ENCODE data around the gene CHRNB4.
"Not testable (repeated sequence)": the region's sequence is repeated elsewhere in the genome, so short reads cannot be mapped to it uniquely, and the experiment has no call there.

Gene CHRNB4

DNA sequence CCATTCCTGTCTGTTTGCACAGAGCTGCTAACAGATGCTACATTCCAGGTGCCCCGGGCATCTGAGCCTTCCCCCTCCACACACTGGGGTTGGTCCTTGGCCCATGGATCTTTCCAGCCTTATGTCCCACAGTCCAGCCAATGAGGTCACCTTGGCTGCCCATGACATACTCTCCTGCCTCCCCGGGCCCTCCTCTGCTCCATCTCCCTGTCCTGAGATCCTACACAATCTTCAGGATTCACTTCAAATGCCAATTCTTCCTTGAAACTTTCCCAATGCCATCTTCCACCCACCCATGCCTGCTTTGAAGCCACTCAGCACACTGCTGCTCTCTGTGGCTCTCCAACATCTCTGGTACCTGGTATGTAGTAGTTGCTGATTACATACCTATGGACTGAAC, 24.5 kb downstream of the CHRNB4 start:
- H3K79me1 ChIP-seq (replicated peaks; ENCODE audit: low read length, poor library complexity, severe bottlenecking), result no peaks in the 10 kb centered on the region
- H2BK120ac ChIP-seq (ENCODE audit: low read depth, low read length), result no peak overlapping the region
- H3K4me2 ChIP-seq (ENCODE audit: low read length, poor library complexity, severe bottlenecking), result no peak overlapping the region
- 91% methylated on average over 2 of the region's 2 CpGs for WGBS
- H3K27ac ChIP-seq (ENCODE audit: low read length, poor library complexity, severe bottlenecking), result no peak overlapping the region
- no peak overlapping the region for H2BK15ac ChIP-seq (ENCODE audit: low read depth, poor library complexity, severe bottlenecking)
- no peak overlapping the region for H2AFZ ChIP-seq (ENCODE audit: low read depth, low read length)
- H3K36me3 ChIP-seq (ENCODE audit: control insufficient read depth in 1 of 2, insufficient read depth in 2 of 2, low read depth in 1 of 2, low read length in 2 of 2), result no peaks in the 10 kb centered on the region
- no peaks in the 10 kb centered on the region for H3K9me3 ChIP-seq (ENCODE audit: control insufficient read depth, low read length)
- H2BK12ac ChIP-seq (ENCODE audit: low read length in 2 of 2), result no peak overlapping the region
- no peak overlapping the region for H4K91ac ChIP-seq (ENCODE audit: low read length)
- H3K4me3 ChIP-seq (ENCODE audit: insufficient read depth in 1 of 2, low read depth in 1 of 2, low read length in 2 of 2), result no peak overlapping the region
- peaks cover 24 to 28% of the 10 kb centered on the region in 2 experiments for H3K27me3 ChIP-seq (ENCODE audit: control insufficient read depth in 1 of 2, insufficient read depth in 1 of 2, low read length in 2 of 2)
- H4K8ac ChIP-seq (ENCODE audit: low read length), result no peak overlapping the region
- no peak overlapping the region for H2BK5ac ChIP-seq (ENCODE audit: low read depth, low read length, poor library complexity, severe bottlenecking)
- no peak overlapping the region for H3K23ac ChIP-seq (ENCODE audit: low read length in 2 of 2)
- DNase-seq, result no peak
- H3K14ac ChIP-seq (ENCODE audit: low read length in 2 of 2), result no peak overlapping the region
- no peak overlapping the region for H3K9ac ChIP-seq (ENCODE audit: low read length)
- H3K18ac ChIP-seq (ENCODE audit: low read depth in 1 of 2, low read length in 2 of 2), result no peak overlapping the region
- H3K4me1 ChIP-seq (ENCODE audit: control insufficient read depth, insufficient read depth, low read depth, low read length), result peaks cover 14% of the 10 kb centered on the region
- no peak overlapping the region for H2AK5ac ChIP-seq (ENCODE audit: low read length, severe bottlenecking)
- H3K4ac ChIP-seq (ENCODE audit: low read depth in 1 of 2, low read length in 2 of 2), result no peak overlapping the region

DNA sequence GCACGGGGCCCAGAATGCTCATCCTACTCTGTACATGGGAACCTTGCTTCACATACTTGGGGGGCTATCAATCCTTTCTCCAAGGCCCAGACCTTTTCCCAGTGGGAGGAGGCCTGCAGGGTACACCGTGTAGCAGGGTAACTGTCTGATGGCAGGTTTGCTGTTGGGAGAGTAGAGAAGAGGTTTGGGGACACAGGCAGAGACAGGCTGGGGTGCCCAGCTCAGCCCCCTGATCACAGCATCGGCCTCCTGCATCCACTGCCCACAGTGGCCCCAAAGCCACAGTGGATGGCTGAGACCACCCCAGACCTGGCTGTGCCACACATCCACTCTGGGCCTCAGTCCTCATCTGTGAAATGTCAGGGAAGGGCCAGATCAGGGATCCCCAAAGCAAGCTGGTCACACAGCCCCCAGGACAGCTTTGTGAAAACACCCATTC, 25.8 kb downstream of the CHRNB4 start:
- no peak overlapping the region for H2BK120ac ChIP-seq (ENCODE audit: low read depth, low read length)
- H3K18ac ChIP-seq (ENCODE audit: low read depth in 1 of 2, low read length in 2 of 2), result no peak overlapping the region
- no peak overlapping the region for H3K23ac ChIP-seq (ENCODE audit: low read length in 2 of 2)
- H3K4me3 ChIP-seq (ENCODE audit: insufficient read depth in 1 of 2, low read depth in 1 of 2, low read length in 2 of 2), result no peak overlapping the region
- H3K36me3 ChIP-seq (ENCODE audit: control insufficient read depth in 1 of 2, insufficient read depth in 2 of 2, low read depth in 1 of 2, low read length in 2 of 2), result no peaks in the 10 kb centered on the region
- no peak overlapping the region for H2AFZ ChIP-seq (ENCODE audit: low read depth, low read length)
- H2AK5ac ChIP-seq (ENCODE audit: low read length, severe bottlenecking), result no peak overlapping the region
- DNase-seq, result no peak
- H3K9me3 ChIP-seq (ENCODE audit: control insufficient read depth, low read length), result no peaks in the 10 kb centered on the region
- peaks cover 5% of the 10 kb centered on the region for H3K4me1 ChIP-seq (ENCODE audit: control insufficient read depth, insufficient read depth, low read depth, low read length)
- H2BK12ac ChIP-seq (ENCODE audit: low read length in 2 of 2), result no peak overlapping the region
- WGBS, result 87% methylated on average over 3 of the region's 3 CpGs
- H3K27ac ChIP-seq (ENCODE audit: low read length, poor library complexity, severe bottlenecking), result no peak overlapping the region
- H3K79me1 ChIP-seq (replicated peaks; ENCODE audit: low read length, poor library complexity, severe bottlenecking), result no peaks in the 10 kb centered on the region
- no peak overlapping the region for H3K4me2 ChIP-seq (ENCODE audit: low read length, poor library complexity, severe bottlenecking)
- H3K27me3 ChIP-seq (ENCODE audit: control insufficient read depth in 1 of 2, insufficient read depth in 1 of 2, low read length in 2 of 2), result peaks cover 15 to 16% of the 10 kb centered on the region in 2 experiments
- no peak overlapping the region for H4K8ac ChIP-seq (ENCODE audit: low read length)
- no peak overlapping the region for H3K9ac ChIP-seq (ENCODE audit: low read length)
- H3K14ac ChIP-seq (ENCODE audit: low read length in 2 of 2), result no peak overlapping the region
- no peak overlapping the region for H4K91ac ChIP-seq (ENCODE audit: low read length)
- H3K4ac ChIP-seq (ENCODE audit: low read depth in 1 of 2, low read length in 2 of 2), result no peak overlapping the region
- H2BK5ac ChIP-seq (ENCODE audit: low read depth, low read length, poor library complexity, severe bottlenecking), result no peak overlapping the region
- H2BK15ac ChIP-seq (ENCODE audit: low read depth, poor library complexity, severe bottlenecking), result no peak overlapping the region

DNA sequence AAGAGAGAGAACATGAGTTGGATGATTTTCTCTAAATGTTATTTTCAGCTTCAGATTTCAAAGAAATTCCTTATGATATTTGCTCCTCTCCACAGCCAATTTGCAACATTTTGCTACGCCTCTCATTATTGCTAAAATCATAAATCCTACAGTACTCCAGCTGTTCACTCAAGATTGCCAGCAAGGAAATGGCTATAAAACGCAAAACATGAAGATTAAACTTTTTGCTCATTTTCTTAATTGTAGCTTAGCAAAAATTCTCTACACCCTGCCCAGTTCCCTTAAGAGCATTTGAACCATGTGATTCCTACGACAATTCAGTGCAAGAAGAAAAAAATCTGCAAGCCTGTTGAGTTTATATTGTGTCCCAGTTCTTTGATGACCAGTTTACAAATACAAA, 27.0 kb downstream of the CHRNB4 start:
- H2BK12ac ChIP-seq (ENCODE audit: low read length in 2 of 2), result no peak overlapping the region
- H2AK5ac ChIP-seq (ENCODE audit: low read length, severe bottlenecking), result no peak overlapping the region
- no peak for DNase-seq
- H4K8ac ChIP-seq (ENCODE audit: low read length), result no peak overlapping the region
- H3K4ac ChIP-seq (ENCODE audit: low read depth in 1 of 2, low read length in 2 of 2), result no peak overlapping the region
- H3K4me3 ChIP-seq (ENCODE audit: insufficient read depth in 1 of 2, low read depth in 1 of 2, low read length in 2 of 2), result no peak overlapping the region
- no peak overlapping the region for H3K9ac ChIP-seq (ENCODE audit: low read length)
- H3K27me3 ChIP-seq (ENCODE audit: control insufficient read depth in 1 of 2, insufficient read depth in 1 of 2, low read length in 2 of 2), result peaks cover 3 to 5% of the 10 kb centered on the region in 2 experiments
- H3K4me2 ChIP-seq (ENCODE audit: low read length, poor library complexity, severe bottlenecking), result no peak overlapping the region
- H3K27ac ChIP-seq (ENCODE audit: low read length, poor library complexity, severe bottlenecking), result no peak overlapping the region
- H3K79me1 ChIP-seq (replicated peaks; ENCODE audit: low read length, poor library complexity, severe bottlenecking), result no peaks in the 10 kb centered on the region
- H2BK120ac ChIP-seq (ENCODE audit: low read depth, low read length), result no peak overlapping the region
- no peak overlapping the region for H4K91ac ChIP-seq (ENCODE audit: low read length)
- no peak overlapping the region for H2BK5ac ChIP-seq (ENCODE audit: low read depth, low read length, poor library complexity, severe bottlenecking)
- WGBS, result 79% methylated on average over 2 of the region's 3 CpGs
- H2BK15ac ChIP-seq (ENCODE audit: low read depth, poor library complexity, severe bottlenecking), result no peak overlapping the region
- no peak overlapping the region for H3K18ac ChIP-seq (ENCODE audit: low read depth in 1 of 2, low read length in 2 of 2)
- no peak overlapping the region for H3K23ac ChIP-seq (ENCODE audit: low read length in 2 of 2)
- H3K4me1 ChIP-seq (ENCODE audit: control insufficient read depth, insufficient read depth, low read depth, low read length), result no peaks in the 10 kb centered on the region
- H3K9me3 ChIP-seq (ENCODE audit: control insufficient read depth, low read length), result no peaks in the 10 kb centered on the region
- H3K14ac ChIP-seq (ENCODE audit: low read length in 2 of 2), result no peak overlapping the region
- H2AFZ ChIP-seq (ENCODE audit: low read depth, low read length), result no peak overlapping the region
- H3K36me3 ChIP-seq (ENCODE audit: control insufficient read depth in 1 of 2, insufficient read depth in 2 of 2, low read depth in 1 of 2, low read length in 2 of 2), result no peaks in the 10 kb centered on the region

DNA sequence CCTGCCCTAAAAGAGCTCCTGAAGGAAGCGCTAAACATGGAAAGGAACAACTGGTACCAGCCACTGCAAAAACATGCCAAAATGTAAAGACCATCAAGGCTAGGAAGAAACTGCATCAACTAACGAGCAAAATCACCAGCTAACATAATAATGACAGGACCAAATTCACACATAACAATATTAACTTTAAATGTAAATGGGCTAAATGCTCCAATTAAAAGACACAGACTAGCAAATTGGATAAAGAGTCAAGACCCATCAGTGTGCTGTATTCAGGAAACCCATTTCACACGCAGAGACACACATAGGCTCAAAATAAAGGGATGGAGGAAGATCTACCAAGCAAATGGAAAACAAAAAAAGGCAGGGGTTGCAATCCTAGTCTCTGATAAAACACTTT, 31.5 kb downstream of the CHRNB4 start:
- H3K14ac ChIP-seq (ENCODE audit: low read length in 2 of 2); H3K4me2 ChIP-seq (ENCODE audit: low read length, poor library complexity, severe bottlenecking); DNase-seq; H2AK5ac ChIP-seq (ENCODE audit: low read length, severe bottlenecking); H2BK120ac ChIP-seq (ENCODE audit: low read depth, low read length); H3K36me3 ChIP-seq (ENCODE audit: control insufficient read depth in 1 of 2, insufficient read depth in 2 of 2, low read depth in 1 of 2, low read length in 2 of 2); H3K4ac ChIP-seq (ENCODE audit: low read depth in 1 of 2, low read length in 2 of 2); H4K91ac ChIP-seq (ENCODE audit: low read length); H2BK15ac ChIP-seq (ENCODE audit: low read depth, poor library complexity, severe bottlenecking); H2BK5ac ChIP-seq (ENCODE audit: low read depth, low read length, poor library complexity, severe bottlenecking); H2AFZ ChIP-seq (ENCODE audit: low read depth, low read length); H3K79me1 ChIP-seq (replicated peaks; ENCODE audit: low read length, poor library complexity, severe bottlenecking); H3K4me3 ChIP-seq (ENCODE audit: insufficient read depth in 1 of 2, low read depth in 1 of 2, low read length in 2 of 2); H3K23ac ChIP-seq (ENCODE audit: low read length in 2 of 2); H4K8ac ChIP-seq (ENCODE audit: low read length); H2BK12ac ChIP-seq (ENCODE audit: low read length in 2 of 2); H3K9ac ChIP-seq (ENCODE audit: low read length); H3K27ac ChIP-seq (ENCODE audit: low read length, poor library complexity, severe bottlenecking); H3K9me3 ChIP-seq (ENCODE audit: control insufficient read depth, low read length); H3K18ac ChIP-seq (ENCODE audit: low read depth in 1 of 2, low read length in 2 of 2); H3K4me1 ChIP-seq (ENCODE audit: control insufficient read depth, insufficient read depth, low read depth, low read length): not testable (repeated sequence)
- H3K27me3 ChIP-seq (ENCODE audit: control insufficient read depth in 1 of 2, insufficient read depth in 1 of 2, low read length in 2 of 2), result peaks cover 9 to 17% of the 10 kb centered on the region in 2 experiments
- no CpG with 5 or more reads among the region's 3 CpGs for WGBS

Measured in mesenchymal stem cell (in vitro differentiated cells and primary cell).